HG03139 (cell line): ENCODE measurements around the gene CCDC141.

Source experiments
- ATAC-seq: cut with Tn5 transposase; IDR thresholded peaks from one replicate; pipeline ENCODE4 v1.9.1; 2021; ENCODE audit not compliant: unreplicated experiment

The CCDC141 gene

GRCh38 chr2:178783889-178784288 lies 266.0 kb downstream of the CCDC141 start:
- ATAC-seq = no peak

GRCh38 chr2:178782236-178782635 lies 267.7 kb downstream of the CCDC141 start:
- no peak for ATAC-seq
